ENCODE data around the gene CSNK1D.

The CSNK1D gene

GRCh38 chr17:82273327-82274133 is at the start of gene CSNK1D:
Gene CSNK1D, minus strand, starts transcription at chr17:82273700. Its CDS starts 319 bp downstream, at chr17:82273381.
- peak; percentile 91 for DNase-seq (ENCODE audit: low read depth)

- DNase-seq (ENCODE audit: low read depth), result no peak
Observed at GRCh38 chr17:82322526-82323453, 49.3 kb upstream of the CSNK1D start.

- DNase-seq (ENCODE audit: low read depth), result no peak
Observed at GRCh38 chr17:82321947-82322466, 48.5 kb upstream of the CSNK1D start.

- DNase-seq (ENCODE audit: low read depth), result peak; percentile 71
Observed at GRCh38 chr17:82320956-82321927, 47.7 kb upstream of the CSNK1D start.

GRCh38 chr17:82320140-82320840 is 46.8 kb upstream of the CSNK1D start:
- DNase-seq (ENCODE audit: low read depth), result no peak

- no peak for DNase-seq (ENCODE audit: low read depth)
Observed at GRCh38 chr17:82319619-82320062, 46.1 kb upstream of the CSNK1D start.

- no peak for DNase-seq (ENCODE audit: low read depth)
Observed at GRCh38 chr17:82318772-82319606, 45.5 kb upstream of the CSNK1D start.

- no peak for DNase-seq (ENCODE audit: low read depth)
Observed at GRCh38 chr17:82318169-82318498, 44.6 kb upstream of the CSNK1D start.

GRCh38 chr17:82317394-82318168 is 44.1 kb upstream of the CSNK1D start, which contains the start of gene CD7:
Gene CD7, minus strand, starts transcription at chr17:82317608. Its CDS starts 113 bp downstream, at chr17:82317495.
- DNase-seq (ENCODE audit: low read depth), result peak; percentile 61

GRCh38 chr17:82316651-82317393 is 43.3 kb upstream of the CSNK1D start:
- DNase-seq (ENCODE audit: low read depth), result no peak

GRCh38 chr17:82315703-82316358 is 42.3 kb upstream of the CSNK1D start:
- DNase-seq (ENCODE audit: low read depth), result no peak

- no peak for DNase-seq (ENCODE audit: low read depth)
Observed at GRCh38 chr17:82314727-82315605, 41.5 kb upstream of the CSNK1D start.

- DNase-seq (ENCODE audit: low read depth), result no peak
Observed at GRCh38 chr17:82314012-82314726, 40.7 kb upstream of the CSNK1D start.

- no peak for DNase-seq (ENCODE audit: low read depth)
Observed at GRCh38 chr17:82313195-82314011, 39.9 kb upstream of the CSNK1D start.

GRCh38 chr17:82311971-82312370 is 38.5 kb upstream of the CSNK1D start:
- DNase-seq (ENCODE audit: low read depth), result no peak

All from activated T-cell treated with anti-CD3 and anti-CD28 coated beads for 1 hour (primary cell).